Kidney (tissue), 14 donors: ENCODE measurements around the gene ZBTB7A. TPM values are rescaled to one million over a fixed set of nuclear protein-coding genes. Genes with fewer than 3 reads are reported as not detected.

Experiments used
- DNase-seq, 5 donors: peaks; one replicate each; pipeline ENCODE4 v3.0.0-alpha.2; 2013 to 2020
- FAIRE-seq: peaks from 2 replicates; lab custom pipeline; 2012; peaks lifted over from hg19 to GRCh38; lab: Jason Lieb, UNC
- H3K27ac ChIP-seq, 2 donors: one replicate each; pipeline ENCODE4 v1.7.0; 2013; ENCODE audit warnings: low read depth in 2 of 2, low read length in 2 of 2, inconsistent platforms in 1 of 2
- H3K27me3 ChIP-seq: one replicate; pipeline ENCODE4 v1.7.1; 2013; ENCODE audit warnings: low read length, inconsistent platforms; ENCODE audit not compliant: control insufficient read depth, insufficient read depth
- H3K36me3 ChIP-seq, 3 donors: one replicate each; pipeline versions ENCODE4 v1.7.0 to v1.7.1; 2013; ENCODE audit warnings: low read length in 3 of 3, control low read depth in 1 of 3, inconsistent platforms in 1 of 3; ENCODE audit not compliant: insufficient read depth in 3 of 3, control insufficient read depth in 2 of 3
- H3K4me1 ChIP-seq, 3 donors: one replicate each; pipeline versions ENCODE4 v1.7.0 to v1.7.1; 2013; ENCODE audit warnings: low read length in 3 of 3, inconsistent platforms in 1 of 3, low read depth in 1 of 3; ENCODE audit not compliant: control insufficient read depth in 2 of 3, insufficient read depth in 2 of 3
- H3K4me3 ChIP-seq, 3 donors: one replicate each; pipeline versions ENCODE4 v1.7.0 to v1.8.1; 2013; ENCODE audit warnings: low read length in 3 of 3, control low read depth in 1 of 3, inconsistent platforms in 1 of 3
- H3K9ac ChIP-seq, 3 donors: one replicate each; pipeline versions ENCODE4 v1.7.0 to v1.7.1; 2013; ENCODE audit warnings: low read length in 3 of 3, control low read depth in 1 of 3, inconsistent platforms in 1 of 3
- H3K9me3 ChIP-seq, 3 donors: one replicate each; pipeline versions ENCODE4 v1.7.0 to v1.7.1; 2013; ENCODE audit warnings: low read length in 3 of 3, control low read depth in 1 of 3, inconsistent platforms in 1 of 3; ENCODE audit not compliant: control insufficient read depth in 2 of 3, insufficient read depth in 1 of 3
- intact Hi-C: fragments of 100-400 bp; cut with DNase I; formaldehyde crosslinking; loops from one replicate; pipeline ENCODE4 v1.11.1; 2022
- polyA plus RNA-seq: library from polyadenylated mRNA; stranded (reverse); fragments of 350-450 nt; fragmentation: Illumina TruSeq; extraction: RNeasy Lipid Tissue Mini Kit (QIAGEN cat#74804); gene quantifications from one replicate; pipeline ENCODE4 v1.2.3, GENCODE V29; 2014; ENCODE audit warnings: low read depth, low replicate concordance; ENCODE audit not compliant: insufficient read depth
- total RNA-seq: library from RNA; stranded (reverse); fragmentation: NEBNext Ultra II Directional; extraction: Animal tissue kit (Norgen Biotek cat#: 25700); gene quantifications from one replicate; pipeline ENCODE4 v1.2.1, GENCODE V29; 2021
- TF ChIP-seq, protein P1 (sequence below): IDR thresholded peaks from 3 replicates; pipeline ENCODE4 v1.5.1; 2012; ENCODE audit warnings: mild to moderate bottlenecking, moderate library complexity, borderline replicate concordance; ENCODE audit not compliant: insufficient read depth; ENCODE audit errors: extremely low read depth
- donor health status: control.
- donor health status: control.
- donor health status: control.
- donor health status: control.
- donor health status: control.
- donor health status: DM: yes; HTN: yes; CAD: no.
- donor health status: Normal renal cell carcinoma (clear cell type).

ZBTB7A gene
- total and polyA plus RNA-seq, 2 donors from 2014 or later: 8.9 to 53.2 TPM

DNA sequence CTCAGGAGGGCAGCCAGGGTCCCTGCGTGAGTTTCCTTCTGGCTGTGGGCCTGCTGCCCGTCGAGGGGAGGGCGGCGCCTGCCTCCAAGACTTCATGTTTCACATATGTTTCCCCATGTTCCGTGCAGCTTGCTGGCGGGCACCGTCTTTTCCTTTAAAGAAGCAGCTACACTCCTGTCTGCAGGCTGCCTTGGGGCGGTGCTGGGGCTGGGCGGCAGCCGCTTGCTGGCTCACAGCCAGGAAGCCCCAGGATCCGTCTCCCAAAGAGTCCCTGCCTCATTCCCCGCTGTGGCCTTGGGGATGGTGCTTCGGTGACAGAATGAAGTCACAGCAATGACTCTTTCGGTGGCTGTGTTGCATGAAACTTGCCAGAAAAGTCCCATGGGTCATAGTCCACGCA lies 34.3 kb downstream of the ZBTB7A start:
- Histone ChIP-seq H3K27me3 (no peaks in the 10 kb centered on the region), H3K9me3 (peaks cover 0 to 3% (median 0%) of the 10 kb centered on the region in 3 donors), H3K9ac (no peak overlapping the region), H3K27ac (no peak overlapping the region), H3K36me3 (peaks cover 13 to 17% (median 16%) of the 10 kb centered on the region in 3 donors), H3K4me1 (no peaks in the 10 kb centered on the region), H3K4me3 (no peak overlapping the region)
- DNase-seq (no peak), FAIRE-seq (no peak)
- TF ChIP-seq, protein P1, sequence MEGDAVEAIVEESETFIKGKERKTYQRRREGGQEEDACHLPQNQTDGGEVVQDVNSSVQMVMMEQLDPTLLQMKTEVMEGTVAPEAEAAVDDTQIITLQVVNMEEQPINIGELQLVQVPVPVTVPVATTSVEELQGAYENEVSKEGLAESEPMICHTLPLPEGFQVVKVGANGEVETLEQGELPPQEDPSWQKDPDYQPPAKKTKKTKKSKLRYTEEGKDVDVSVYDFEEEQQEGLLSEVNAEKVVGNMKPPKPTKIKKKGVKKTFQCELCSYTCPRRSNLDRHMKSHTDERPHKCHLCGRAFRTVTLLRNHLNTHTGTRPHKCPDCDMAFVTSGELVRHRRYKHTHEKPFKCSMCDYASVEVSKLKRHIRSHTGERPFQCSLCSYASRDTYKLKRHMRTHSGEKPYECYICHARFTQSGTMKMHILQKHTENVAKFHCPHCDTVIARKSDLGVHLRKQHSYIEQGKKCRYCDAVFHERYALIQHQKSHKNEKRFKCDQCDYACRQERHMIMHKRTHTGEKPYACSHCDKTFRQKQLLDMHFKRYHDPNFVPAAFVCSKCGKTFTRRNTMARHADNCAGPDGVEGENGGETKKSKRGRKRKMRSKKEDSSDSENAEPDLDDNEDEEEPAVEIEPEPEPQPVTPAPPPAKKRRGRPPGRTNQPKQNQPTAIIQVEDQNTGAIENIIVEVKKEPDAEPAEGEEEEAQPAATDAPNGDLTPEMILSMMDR: no peak
- intact Hi-C loops: no loop called here

DNA sequence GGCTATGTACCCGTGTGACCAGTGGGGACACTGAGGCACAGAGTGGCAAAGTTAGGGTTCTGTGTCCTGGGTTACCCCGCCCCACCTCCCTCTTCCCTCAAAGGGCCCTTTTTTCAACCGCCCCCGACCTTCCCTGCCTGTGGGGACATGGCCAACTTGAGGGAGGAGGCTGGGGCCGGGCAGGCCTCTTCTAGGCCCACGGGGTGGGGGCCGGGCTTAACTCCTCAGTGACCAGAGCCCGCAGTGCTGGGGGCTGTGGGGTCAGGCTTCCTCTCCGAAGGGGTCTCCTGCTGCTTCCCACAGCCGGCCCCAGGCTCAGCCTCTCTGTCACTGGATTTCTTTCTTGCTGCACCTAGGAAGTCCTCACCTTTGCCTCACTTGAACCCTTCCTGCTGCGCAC lies 35.3 kb downstream of the ZBTB7A start:
- no peak for DNase-seq
- Histone ChIP-seq H3K9ac (no peak overlapping the region), H3K4me1 (no peaks in the 10 kb centered on the region), H3K27me3 (no peaks in the 10 kb centered on the region), H3K27ac (no peak overlapping the region), H3K9me3 (peaks cover 0 to 3% (median 0%) of the 10 kb centered on the region in 3 donors), H3K4me3 (no peak overlapping the region), H3K36me3 (peaks cover 9 to 12% (median 10%) of the 10 kb centered on the region in 3 donors)
- TF ChIP-seq, protein P1: no peak
- intact Hi-C loops: no loop called here
- no peak for FAIRE-seq

DNA sequence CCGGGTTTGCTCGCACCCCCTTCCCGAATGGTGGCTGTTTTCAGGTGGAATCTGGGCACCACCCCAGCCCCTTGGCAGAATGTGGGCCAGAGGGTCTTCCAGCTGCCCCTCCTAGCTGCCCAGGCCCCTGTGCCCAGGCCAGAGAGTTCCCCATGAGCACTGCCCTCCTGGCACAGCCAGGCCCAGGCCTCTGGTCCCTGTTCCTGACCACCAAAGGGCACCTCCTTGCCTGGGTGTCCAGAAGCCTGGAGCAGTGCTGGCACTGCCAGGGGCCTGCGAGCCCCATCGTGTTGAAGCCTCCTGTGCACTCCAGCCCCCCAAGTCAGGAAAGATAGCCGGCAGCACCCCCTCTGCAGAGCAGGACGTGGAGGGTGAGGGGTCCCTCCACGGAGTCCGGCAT lies 35.7 kb downstream of the ZBTB7A start:
- no peak overlapping the region for H3K9ac ChIP-seq
- no peaks in the 10 kb centered on the region for H3K27me3 ChIP-seq
- peaks cover 4 to 9% (median 7%) of the 10 kb centered on the region in 3 donors for H3K36me3 ChIP-seq
- no peaks in the 10 kb centered on the region for H3K4me1 ChIP-seq
- no peak for FAIRE-seq
- H3K27ac ChIP-seq: no peak overlapping the region
- H3K4me3 ChIP-seq: no peak overlapping the region
- intact Hi-C loops: no loop called here
- TF ChIP-seq, protein P1: no peak
- H3K9me3 ChIP-seq: peaks cover 0 to 2% (median 0%) of the 10 kb centered on the region in 3 donors
- no peak for DNase-seq

DNA sequence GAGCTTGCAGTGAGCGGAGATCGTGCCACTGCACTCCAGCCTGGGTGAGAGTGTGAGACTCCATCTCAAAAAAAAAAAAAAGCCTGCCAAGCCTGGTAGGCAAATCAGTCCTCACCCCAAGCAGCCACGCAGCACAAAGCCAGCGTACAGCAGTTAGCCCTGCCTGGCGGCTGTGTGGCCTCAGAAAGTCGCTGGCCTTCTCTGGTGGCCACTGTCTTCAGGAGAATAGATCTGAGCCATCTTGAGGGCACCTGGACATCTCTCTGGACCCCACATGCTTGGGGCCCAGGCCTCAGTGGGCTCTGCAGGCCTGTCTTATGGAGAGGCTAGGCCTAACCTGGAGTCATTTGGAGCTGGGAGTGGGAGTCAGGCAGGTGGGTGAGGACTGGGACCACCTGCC lies 36.1 kb downstream of the ZBTB7A start:
- Histone ChIP-seq H3K4me1 (no peaks in the 10 kb centered on the region), H3K27ac (no peak overlapping the region), H3K9ac (no peak overlapping the region), H3K4me3 (no peak overlapping the region), H3K36me3 (peaks cover under 1 to 6% (median 3%) of the 10 kb centered on the region in 3 donors), H3K9me3 (no peaks in the 10 kb centered on the region), H3K27me3 (no peaks in the 10 kb centered on the region)
- DNase-seq (no peak), FAIRE-seq (no peak)
- TF ChIP-seq, protein P1: no peak
- intact Hi-C loops: no loop called here
